T-helper 1 cell treated with Interleukin-12 subunit alpha and Interleukin-12 subunit beta and Interleukin-4 antibody, amounts not matched to agents 30 μg/mL and 1 μg/mL, for 36 hours (primary cell): ENCODE results near the gene HOXD10.
A peak's percentile ranks its signal among the peaks of the same experiment; 100 is the strongest.

Experiments
- H3K27ac Mint-ChIP-seq: one replicate; pipeline ENCODE4 v1.8.0; 2021; ENCODE audit warnings: mild to moderate bottlenecking, mixed read lengths
- H3K27me3 Mint-ChIP-seq: one replicate; pipeline ENCODE4 v1.8.0; 2021; ENCODE audit warnings: low read depth, mixed read lengths
- H3K36me3 Mint-ChIP-seq: one replicate; pipeline ENCODE4 v1.8.0; 2021; ENCODE audit warnings: low read depth, mixed read lengths
- H3K4me1 Mint-ChIP-seq: one replicate; pipeline ENCODE4 v1.8.0; 2021; ENCODE audit warnings: low read depth, mixed read lengths
- H3K4me3 Mint-ChIP-seq: one replicate; pipeline ENCODE4 v1.8.0; 2021; ENCODE audit warnings: mild to moderate bottlenecking, moderate library complexity, mixed read lengths
- H3K9me3 Mint-ChIP-seq: one replicate; pipeline ENCODE4 v1.8.0; 2021; ENCODE audit warnings: mixed read lengths

The HOXD10 gene

GRCh38 chr2:176125772-176126054 is 9.1 kb downstream of the HOXD10 start:
- H3K27me3 Mint-ChIP-seq: peaks cover 77% of the 10 kb centered on the region
- peak overlapping the region; percentile 13 for H3K27ac Mint-ChIP-seq
- no peaks in the 10 kb centered on the region for H3K9me3 Mint-ChIP-seq
- H3K4me1 Mint-ChIP-seq: peaks cover 7% of the 10 kb centered on the region
- no peaks in the 10 kb centered on the region for H3K36me3 Mint-ChIP-seq
- no peak overlapping the region for H3K4me3 Mint-ChIP-seq

- Mint-ChIP-seq H3K27me3 (peaks cover 82% of the 10 kb centered on the region), H3K4me3 (no peak overlapping the region), H3K36me3 (peaks cover 1% of the 10 kb centered on the region), H3K4me1 (peaks cover 10% of the 10 kb centered on the region), H3K27ac (peak overlapping the region; percentile 69), H3K9me3 (no peaks in the 10 kb centered on the region)
Observed at GRCh38 chr2:176126929-176127773, 10.6 kb downstream of the HOXD10 start.

GRCh38 chr2:176127774-176128072 is 11.1 kb downstream of the HOXD10 start:
- H3K27me3 Mint-ChIP-seq: peaks cover 84% of the 10 kb centered on the region
- H3K4me1 Mint-ChIP-seq: peaks cover 14% of the 10 kb centered on the region
- no peak overlapping the region for H3K27ac Mint-ChIP-seq
- no peaks in the 10 kb centered on the region for H3K9me3 Mint-ChIP-seq
- peak overlapping the region; percentile 25 for H3K4me3 Mint-ChIP-seq
- peaks cover 1% of the 10 kb centered on the region for H3K36me3 Mint-ChIP-seq

- peaks cover 87% of the 10 kb centered on the region for H3K27me3 Mint-ChIP-seq
- H3K4me3 Mint-ChIP-seq: peak overlapping the region; percentile 25
- H3K4me1 Mint-ChIP-seq: peaks cover 14% of the 10 kb centered on the region
- H3K9me3 Mint-ChIP-seq: no peaks in the 10 kb centered on the region
- H3K27ac Mint-ChIP-seq: peak overlapping the region; percentile 86
- H3K36me3 Mint-ChIP-seq: peaks cover 1% of the 10 kb centered on the region
Observed at GRCh38 chr2:176128172-176128981, 11.8 kb downstream of the HOXD10 start.

GRCh38 chr2:176128982-176129796 is 12.6 kb downstream of the HOXD10 start, which contains the start of gene HOXD8:
TSS of gene HOXD8 (plus strand) at chr2:176129705. CDS start at chr2:176130367, 662 bp downstream.
- no peak within 1 kb of the TSS for H3K4me3 Mint-ChIP-seq
- H3K9me3 Mint-ChIP-seq: no peaks in the 10 kb centered on the region
- peaks cover 87% of the 10 kb centered on the region for H3K27me3 Mint-ChIP-seq
- peaks cover 14% of the 10 kb centered on the region for H3K4me1 Mint-ChIP-seq
- peaks cover 1% of the 10 kb centered on the region for H3K36me3 Mint-ChIP-seq
- peak within 1 kb of the TSS; percentile 88 for H3K27ac Mint-ChIP-seq

GRCh38 chr2:176129813-176130146 is 13.2 kb downstream of the HOXD10 start:
- Mint-ChIP-seq H3K4me3 (no peak overlapping the region), H3K27ac (no peak overlapping the region)

GRCh38 chr2:176130147-176130956 is 13.8 kb downstream of the HOXD10 start:
- H3K9me3 Mint-ChIP-seq: no peaks in the 10 kb centered on the region
- peaks cover 14% of the 10 kb centered on the region for H3K4me1 Mint-ChIP-seq
- peaks cover 87% of the 10 kb centered on the region for H3K27me3 Mint-ChIP-seq
- peaks cover 1% of the 10 kb centered on the region for H3K36me3 Mint-ChIP-seq
- H3K27ac Mint-ChIP-seq: peak overlapping the region; percentile 88
- H3K4me3 Mint-ChIP-seq: peak overlapping the region; percentile 52

More at GRCh38 chr2:176129813-176130146, 13.2 kb downstream of the HOXD10 start:
- Mint-ChIP-seq H3K27me3 (peaks cover 87% of the 10 kb centered on the region), H3K36me3 (peaks cover 1% of the 10 kb centered on the region), H3K4me1 (peaks cover 14% of the 10 kb centered on the region), H3K9me3 (no peaks in the 10 kb centered on the region)

GRCh38 chr2:176130957-176131847 is 14.6 kb downstream of the HOXD10 start:
- Mint-ChIP-seq H3K27me3 (peaks cover 87% of the 10 kb centered on the region), H3K9me3 (no peaks in the 10 kb centered on the region), H3K4me3 (peak overlapping the region; percentile 52), H3K4me1 (peaks cover 17% of the 10 kb centered on the region), H3K27ac (peak overlapping the region; percentile 88), H3K36me3 (peaks cover 1% of the 10 kb centered on the region)

- Mint-ChIP-seq H3K4me3 (no peak overlapping the region), H3K27me3 (peaks cover 85% of the 10 kb centered on the region), H3K27ac (no peak overlapping the region), H3K9me3 (no peaks in the 10 kb centered on the region), H3K4me1 (peaks cover 17% of the 10 kb centered on the region), H3K36me3 (peaks cover 1% of the 10 kb centered on the region)
Observed at GRCh38 chr2:176131848-176132158, 15.2 kb downstream of the HOXD10 start.

GRCh38 chr2:176132205-176133171 is 15.9 kb downstream of the HOXD10 start:
- H3K9me3 Mint-ChIP-seq: no peaks in the 10 kb centered on the region
- peaks cover 84% of the 10 kb centered on the region for H3K27me3 Mint-ChIP-seq
- H3K27ac Mint-ChIP-seq: peak overlapping the region; percentile 77
- H3K4me1 Mint-ChIP-seq: peaks cover 17% of the 10 kb centered on the region
- H3K4me3 Mint-ChIP-seq: peak overlapping the region; percentile 73
- peaks cover 2% of the 10 kb centered on the region for H3K36me3 Mint-ChIP-seq

- Mint-ChIP-seq H3K27ac (no peak overlapping the region), H3K9me3 (no peaks in the 10 kb centered on the region), H3K36me3 (peaks cover 3% of the 10 kb centered on the region), H3K4me1 (peaks cover 14% of the 10 kb centered on the region), H3K4me3 (no peak overlapping the region), H3K27me3 (peaks cover 84% of the 10 kb centered on the region)
Observed at GRCh38 chr2:176133389-176133788, 16.8 kb downstream of the HOXD10 start.

GRCh38 chr2:176134035-176134434 is 17.5 kb downstream of the HOXD10 start:
- Mint-ChIP-seq H3K9me3 (no peaks in the 10 kb centered on the region), H3K27ac (no peak overlapping the region), H3K27me3 (peaks cover 84% of the 10 kb centered on the region), H3K36me3 (peaks cover 3% of the 10 kb centered on the region), H3K4me3 (no peak overlapping the region), H3K4me1 (peaks cover 16% of the 10 kb centered on the region)
